K562 (cell line): ENCODE results near the gene MUSK. TPM values are rescaled to one million over a fixed set of nuclear protein-coding genes. Genes with fewer than 3 reads are reported as not detected.

Experiments used
- ATAC-seq: fragments of 200-7000 bp; cut with Tn5 transposase; 3 replicates; pipeline ENCODE4 v1.9.1; 2020; ENCODE audit warnings: moderate library complexity
- BruUV-seq: library from RNA; stranded (reverse); fragments of 400-500 nt; replicated peaks from 2 replicates; lab custom pipeline; 2021; lab: Mats Ljungman, UMichigan
- CTCF ChIA-PET: fragments of 300-600 bp; formaldehyde crosslinking; extraction: SDS; loops from one replicate; lab custom pipeline; 2021; ENCODE audit warnings: low intra/inter-chr PET ratio; lab: Yijun Ruan, JAX
- POLR2A ChIA-PET: fragments of 300-600, 350-650 bp; sonication (Branson Sonifier 250); formaldehyde crosslinking; extraction: SDS; loops from one replicate; lab custom pipeline; 2021; ENCODE audit warnings: antibody characterized with exemption, inconsistent platforms; lab: Yijun Ruan, JAX
- DNase-seq, 4 experiments: peaks; one replicate each; pipeline versions ENCODE4 v3.0.0 to v3.0.0-alpha.2; 2011 to 2018; ENCODE audit warnings: low spot score in 3 of 4, mixed read lengths in 3 of 4; ENCODE audit errors: extremely low read depth in 1 of 4
- FAIRE-seq: peaks from 2 replicates; lab custom pipeline; 2011; peaks lifted over from hg19 to GRCh38; lab: Jason Lieb, UNC
- H2AFZ ChIP-seq: 2 replicates; pipeline ENCODE4 v1.6.0; 2011; ENCODE audit warnings: low read depth, low read length, control low read depth, inconsistent platforms
- H3K27ac ChIP-seq: fragments of 200-600 bp; 3 replicates; pipeline ENCODE4 v1.8.0; 2011; ENCODE audit warnings: low read depth, mild to moderate bottlenecking, control low read depth, inconsistent platforms, low read length, moderate library complexity, mixed read lengths; ENCODE audit errors: extremely low read depth
- H3K27me3 ChIP-seq, 2 experiments: fragments of 300-600 bp in 1 of 2; 2 replicates in 1 of 2; 3 replicates in 1 of 2; pipeline versions ENCODE4 v1.6.0 to v1.8.0; 2011; ENCODE audit warnings: inconsistent platforms in 2 of 2, low read length in 2 of 2, mild to moderate bottlenecking in 1 of 2, mixed read lengths in 1 of 2, moderate library complexity in 1 of 2; ENCODE audit not compliant: control insufficient read depth in 2 of 2, insufficient read depth in 2 of 2
- H3K36me3 ChIP-seq: fragments of 300-600 bp; 3 replicates; pipeline ENCODE4 v1.8.0; 2011; ENCODE audit warnings: mild to moderate bottlenecking, low read length, inconsistent platforms; ENCODE audit not compliant: control insufficient read depth, insufficient read depth
- H3K4me1 ChIP-seq, 2 experiments: fragments of 200-600 bp in 1 of 2; replicated peaks in 1 of 2; 2 replicates in 1 of 2; 3 replicates in 1 of 2; pipeline versions ENCODE4 v1.5.1 to v1.8.0; 2011; ENCODE audit warnings: inconsistent platforms in 2 of 2, low read length in 2 of 2, mild to moderate bottlenecking in 1 of 2, mixed read lengths in 1 of 2, moderate library complexity in 1 of 2; ENCODE audit not compliant: control insufficient read depth in 2 of 2, insufficient read depth in 2 of 2
- H3K4me2 ChIP-seq: 2 replicates; pipeline ENCODE4 v1.6.1; 2011; ENCODE audit warnings: low read length, control low read depth, inconsistent platforms, mixed read lengths; ENCODE audit not compliant: insufficient read depth
- H3K4me3 ChIP-seq: fragments of 200-600 bp; sonication (generic), shearing (Covaris generic); 2 replicates; pipeline ENCODE4 v1.5.1; 2016; ENCODE audit warnings: control low read depth, inconsistent platforms
- H3K79me2 ChIP-seq: fragments of 200-600 bp; 3 replicates; pipeline ENCODE4 v1.8.0; 2011; ENCODE audit warnings: low read length, inconsistent platforms; ENCODE audit not compliant: control insufficient read depth, insufficient read depth
- H3K9ac ChIP-seq, 2 experiments: 2 replicates each; pipeline versions ENCODE4 v1.6.0 to v1.6.1; 2011; ENCODE audit warnings: low read depth in 2 of 2, low read length in 2 of 2, control low read depth in 1 of 2, inconsistent platforms in 1 of 2, mild to moderate bottlenecking in 1 of 2, mixed read lengths in 1 of 2; ENCODE audit not compliant: insufficient read depth in 1 of 2
- H3K9me1 ChIP-seq: one replicate; pipeline ENCODE4 v1.6.0; 2011; ENCODE audit warnings: inconsistent platforms, mild to moderate bottlenecking, low read length, moderate library complexity; ENCODE audit not compliant: control insufficient read depth, insufficient read depth
- H3K9me3 ChIP-seq: replicated peaks from 2 replicates; pipeline ENCODE4 v1.5.1; 2011; ENCODE audit warnings: low read depth, low read length, inconsistent platforms; ENCODE audit not compliant: control insufficient read depth, insufficient read depth
- H4K20me1 ChIP-seq: replicated peaks from 2 replicates; pipeline ENCODE4 v1.6.1; 2011; ENCODE audit warnings: low read length, inconsistent platforms, mixed read lengths; ENCODE audit not compliant: control insufficient read depth, insufficient read depth
- ARNT ChIP-seq, 2 experiments: fragments of 450-650 bp; IDR thresholded peaks; 2 replicates each; pipeline ENCODE4 v1.6.1; 2016; ENCODE audit warnings: mild to moderate bottlenecking in 1 of 2
- EGR1 ChIP-seq: fragments of 450-650 bp; conservative IDR thresholded peaks from 2 replicates; pipeline ENCODE4 v1.6.1; 2017; ENCODE audit warnings: mild to moderate bottlenecking
- EZH2 ChIP-seq: IDR thresholded peaks from 2 replicates; pipeline ENCODE4 v1.6.1; 2012; ENCODE audit warnings: low read depth, mild to moderate bottlenecking, inconsistent platforms, low read length, borderline replicate concordance
- TCF7 ChIP-seq: sonication (generic); IDR thresholded peaks from 2 replicates; pipeline ENCODE4 v1.6.1; 2016; ENCODE audit warnings: antibody characterized with exemption, borderline replicate concordance
- U2AF1 ChIP-seq: fragments of 200-400 bp; formaldehyde crosslinking; optimal IDR thresholded peaks from 2 replicates; pipeline ENCODE3; 2017; ENCODE audit warnings: mild to moderate bottlenecking, low read depth, low read length, moderate library complexity
- ZNF316 ChIP-seq: fragments of 450-650 bp; IDR thresholded peaks from 2 replicates; pipeline ENCODE4 v1.6.1; 2016
- ZNF354B ChIP-seq: fragments of 250-450 bp; sonication (Bioruptor Pico); IDR thresholded peaks from 2 replicates; pipeline ENCODE4 v1.4.0; 2020
- ZNF778 ChIP-seq: fragments of 450-650 bp; formaldehyde crosslinking; IDR thresholded peaks from 2 replicates; pipeline ENCODE4 v1.4.0; 2020; ENCODE audit warnings: mild to moderate bottlenecking, moderate library complexity
- ZZZ3 ChIP-seq: fragments of 450-650 bp; IDR thresholded peaks from 2 replicates; pipeline ENCODE4 v1.6.1; 2016; ENCODE audit warnings: antibody characterized with exemption, mild to moderate bottlenecking, moderate library complexity
- WGBS: fragments of 100-300 bp; shearing (Covaris generic); methylation state at CpG from one replicate; pipeline ENCODE4 v1.1.6; 2016; ENCODE audit warnings: low coverage, mixed read lengths; ENCODE audit not compliant: insufficient coverage; ENCODE audit errors: missing lambda C conversion rate; 5-methylcytosine and 5-hydroxymethylcytosine counted together
- in situ Hi-C: fragments of 300-500 bp; cut with MboI; formaldehyde crosslinking; loops from 4 replicates; pipeline ENCODE4 v1.15.0; 2018; ENCODE audit warnings: inconsistent platforms, mixed read lengths
- intact Hi-C: fragments of 100-400 bp; cut with micrococcal nuclease; formaldehyde crosslinking; loops from 2 replicates; pipeline ENCODE4 v1.14.2; 2022
- polyA plus RNA-seq, 8 experiments: library from polyadenylated mRNA; depleted of rRNA in 4 of 8; stranded (reverse) in 5 of 8; unstranded in 3 of 8; fragments of >200 nt; fragmentation: Nextera tagmentation in 2 of 8; fragmentation: Illumina TruSeq in 1 of 8; extraction: Ambion mirVana in 2 of 8; extraction: Trizol in 1 of 8; gene quantifications; 2 replicates each; pipeline versions ENCODE4 v1.2.1 to v1.2.3, GENCODE V29; 2011 to 2014; ENCODE audit warnings: inconsistent platforms in 1 of 8, missing spikeins in 1 of 8
- total RNA-seq, 7 experiments: library from RNA; depleted of rRNA in 6 of 7; stranded (reverse); fragments of >200 nt in 6 of 7; fragmentation: Illumina TruSeq in 2 of 7; extraction: Trizol in 2 of 7; gene quantifications; 2 replicates each; pipeline versions ENCODE4 v1.2.1 to v1.2.3, GENCODE V29; 2011 to 2021; ENCODE audit warnings: low replicate concordance in 1 of 7
- TF ChIP-seq, protein P1 (sequence below): sonication (generic); formaldehyde crosslinking; IDR thresholded peaks from 2 replicates; pipeline ENCODE4 v1.8.0; 2022; ENCODE audit warnings: mild to moderate bottlenecking, missing genetic modification reagents
- TF ChIP-seq, protein P2 (sequence below): fragments of 450-650 bp; IDR thresholded peaks from 2 replicates; pipeline ENCODE4 v1.6.1; 2016; ENCODE audit warnings: antibody characterized with exemption

MUSK gene
- total and polyA plus RNA-seq, 9 of the 15 experiments (the other 6 are each of a cell fraction or from before 2014, with no cell fraction given) = not detected

DNA sequence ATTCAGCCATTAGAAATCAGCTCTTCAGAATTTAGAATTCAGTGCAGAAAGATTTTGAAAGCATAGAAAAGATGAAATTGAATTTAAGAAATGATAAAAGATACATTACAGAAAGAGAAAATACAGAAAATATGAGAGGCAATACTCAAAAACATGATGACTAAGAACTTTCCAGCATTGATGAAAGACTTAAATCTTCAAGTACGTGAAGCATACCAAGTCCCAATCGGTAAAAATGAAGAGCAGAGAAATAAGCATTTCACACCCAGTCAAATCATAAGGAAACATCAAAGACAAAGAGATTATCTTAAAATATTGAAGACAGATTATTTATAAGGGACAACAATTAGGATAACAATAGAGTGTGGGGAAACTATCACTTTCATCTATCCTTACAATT is 35.1 kb downstream of the MUSK start:
- H3K4me1 ChIP-seq = no peaks in the 10 kb centered on the region
- H3K9me3 ChIP-seq = no peaks in the 10 kb centered on the region; the same call in 1 of the 2 replicates
- H3K27me3 ChIP-seq = no peaks in the 10 kb centered on the region
- DNase-seq (no peak), FAIRE-seq (no peak), ATAC-seq (no peak)
- WGBS = 3% methylated on average over 2 of the region's 2 CpGs
- ChIA-PET POLR2A (no interaction called here), CTCF (no interaction called here)
- H3K4me3 ChIP-seq = no peak overlapping the region
- in situ Hi-C loops (no loop called here), intact Hi-C loops (no loop called here)
- H3K9me1 ChIP-seq = no peaks in the 10 kb centered on the region
- no peak overlapping the region for H3K9ac ChIP-seq
- H2AFZ ChIP-seq = no peak overlapping the region
- no peaks in the 10 kb centered on the region for H4K20me1 ChIP-seq
- H3K27ac ChIP-seq = no peak overlapping the region
- no TSS peak for BruUV-seq
- H3K4me2 ChIP-seq = no peak overlapping the region
- TF ChIP-seq ZNF316 = 0 out of 2 replicates have a peak, but pooled peaks have one; percentile 11
- TF ChIP-seq ARNT (IDR thresholded peaks at IDR 0.05) = no peak
- H3K36me3 ChIP-seq = no peaks in the 10 kb centered on the region
- no peaks in the 10 kb centered on the region for H3K79me2 ChIP-seq

DNA sequence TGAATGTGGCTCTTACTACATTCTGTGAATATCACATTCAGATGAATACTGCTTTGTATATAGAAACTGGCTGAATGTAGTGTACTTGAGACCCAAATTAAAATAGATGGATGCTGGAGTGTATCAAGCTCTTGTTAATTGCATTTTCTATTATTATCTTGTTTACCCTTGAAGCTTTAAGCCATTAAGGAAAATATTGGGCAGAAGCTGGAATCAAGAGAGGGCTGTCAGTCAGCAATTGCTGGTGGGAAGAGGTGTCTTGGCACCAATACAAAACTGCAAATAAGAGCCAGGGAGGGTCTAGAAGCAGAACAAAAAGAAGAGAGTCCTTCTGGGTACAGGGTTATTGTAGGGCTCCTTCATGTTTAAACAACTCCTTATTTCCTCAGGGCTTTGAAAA is 38.8 kb downstream of the MUSK start:
- no peak for TF ChIP-seq U2AF1
- no peak for TF ChIP-seq TCF7
- TF ChIP-seq, protein P1, sequence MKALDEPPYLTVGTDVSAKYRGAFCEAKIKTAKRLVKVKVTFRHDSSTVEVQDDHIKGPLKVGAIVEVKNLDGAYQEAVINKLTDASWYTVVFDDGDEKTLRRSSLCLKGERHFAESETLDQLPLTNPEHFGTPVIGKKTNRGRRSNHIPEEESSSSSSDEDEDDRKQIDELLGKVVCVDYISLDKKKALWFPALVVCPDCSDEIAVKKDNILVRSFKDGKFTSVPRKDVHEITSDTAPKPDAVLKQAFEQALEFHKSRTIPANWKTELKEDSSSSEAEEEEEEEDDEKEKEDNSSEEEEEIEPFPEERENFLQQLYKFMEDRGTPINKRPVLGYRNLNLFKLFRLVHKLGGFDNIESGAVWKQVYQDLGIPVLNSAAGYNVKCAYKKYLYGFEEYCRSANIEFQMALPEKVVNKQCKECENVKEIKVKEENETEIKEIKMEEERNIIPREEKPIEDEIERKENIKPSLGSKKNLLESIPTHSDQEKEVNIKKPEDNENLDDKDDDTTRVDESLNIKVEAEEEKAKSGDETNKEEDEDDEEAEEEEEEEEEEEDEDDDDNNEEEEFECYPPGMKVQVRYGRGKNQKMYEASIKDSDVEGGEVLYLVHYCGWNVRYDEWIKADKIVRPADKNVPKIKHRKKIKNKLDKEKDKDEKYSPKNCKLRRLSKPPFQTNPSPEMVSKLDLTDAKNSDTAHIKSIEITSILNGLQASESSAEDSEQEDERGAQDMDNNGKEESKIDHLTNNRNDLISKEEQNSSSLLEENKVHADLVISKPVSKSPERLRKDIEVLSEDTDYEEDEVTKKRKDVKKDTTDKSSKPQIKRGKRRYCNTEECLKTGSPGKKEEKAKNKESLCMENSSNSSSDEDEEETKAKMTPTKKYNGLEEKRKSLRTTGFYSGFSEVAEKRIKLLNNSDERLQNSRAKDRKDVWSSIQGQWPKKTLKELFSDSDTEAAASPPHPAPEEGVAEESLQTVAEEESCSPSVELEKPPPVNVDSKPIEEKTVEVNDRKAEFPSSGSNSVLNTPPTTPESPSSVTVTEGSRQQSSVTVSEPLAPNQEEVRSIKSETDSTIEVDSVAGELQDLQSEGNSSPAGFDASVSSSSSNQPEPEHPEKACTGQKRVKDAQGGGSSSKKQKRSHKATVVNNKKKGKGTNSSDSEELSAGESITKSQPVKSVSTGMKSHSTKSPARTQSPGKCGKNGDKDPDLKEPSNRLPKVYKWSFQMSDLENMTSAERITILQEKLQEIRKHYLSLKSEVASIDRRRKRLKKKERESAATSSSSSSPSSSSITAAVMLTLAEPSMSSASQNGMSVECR (CRISPR knock-in tag) = no peak
- TF ChIP-seq, protein P2, sequence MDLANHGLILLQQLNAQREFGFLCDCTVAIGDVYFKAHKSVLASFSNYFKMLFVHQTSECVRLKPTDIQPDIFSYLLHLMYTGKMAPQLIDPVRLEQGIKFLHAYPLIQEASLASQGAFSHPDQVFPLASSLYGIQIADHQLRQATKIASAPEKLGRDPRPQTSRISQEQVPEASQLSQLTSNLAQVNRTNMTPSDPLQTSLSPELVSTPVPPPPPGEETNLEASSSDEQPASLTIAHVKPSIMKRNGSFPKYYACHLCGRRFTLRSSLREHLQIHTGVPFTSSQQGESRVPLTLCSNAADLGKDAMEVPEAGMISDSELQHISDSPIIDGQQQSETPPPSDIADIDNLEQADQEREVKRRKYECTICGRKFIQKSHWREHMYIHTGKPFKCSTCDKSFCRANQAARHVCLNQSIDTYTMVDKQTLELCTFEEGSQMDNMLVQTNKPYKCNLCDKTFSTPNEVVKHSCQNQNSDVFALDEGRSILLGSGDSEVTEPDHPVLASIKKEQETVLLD = no peak
- no peak for TF ChIP-seq EGR1
- no peak for TF ChIP-seq ZNF354B (CRISPR knock-in tag)
- TF ChIP-seq ZZZ3 = no peak
- TF ChIP-seq EZH2 = no peak
- no peak for TF ChIP-seq ZNF778 (CRISPR knock-in tag)
- H3K36me3 ChIP-seq = no peaks in the 10 kb centered on the region
- H3K79me2 ChIP-seq = no peaks in the 10 kb centered on the region
- H3K9me3 ChIP-seq = no peaks in the 10 kb centered on the region
- no TSS peak for BruUV-seq
- H3K27me3 ChIP-seq = no peaks in the 10 kb centered on the region
- H3K4me3 ChIP-seq = no peak overlapping the region
- H3K4me1 ChIP-seq = no peaks in the 10 kb centered on the region
- in situ Hi-C loops = no loop called here
- H2AFZ ChIP-seq = no peak overlapping the region
- no peaks in the 10 kb centered on the region for H4K20me1 ChIP-seq
- intact Hi-C loops = no loop called here
- POLR2A ChIA-PET = no interaction called here
- no peak overlapping the region for H3K27ac ChIP-seq
- FAIRE-seq (no peak), ATAC-seq (no peak), DNase-seq (no peak)
- H3K4me2 ChIP-seq = no peak overlapping the region
- no peaks in the 10 kb centered on the region for H3K9me1 ChIP-seq
- CTCF ChIA-PET = no interaction called here
- H3K9ac ChIP-seq = no peak overlapping the region
